ENCODE measurements around the gene FHIT.

- TF ChIP-seq CTCF (IDR thresholded peaks at IDR 0.05) (no peak), EP300 (IDR thresholded peaks at IDR 0.05) (no peak), POLR2AphosphoS5 (IDR thresholded peaks at IDR 0.05) (no peak), POLR2A (IDR thresholded peaks at IDR 0.05) (no peak)
These were observed 1519.3 kb downstream of the FHIT start for GRCh38 chr3:59731943-59732342.
